GM19324 (cell line): Measurements from ENCODE around the gene TTC33.
A peak's percentile ranks its signal among the peaks of the same experiment; 100 is the strongest.

Experiments used
- ATAC-seq: cut with Tn5 transposase; IDR thresholded peaks from one replicate; pipeline ENCODE4 v1.9.1; 2021; ENCODE audit warnings: mild to moderate bottlenecking, moderate library complexity; ENCODE audit not compliant: unreplicated experiment, low FRiP score

The TTC33 gene

GRCh38 chr5:40622463-40623252 is 133.1 kb downstream of the TTC33 start:
- ATAC-seq = no peak

GRCh38 chr5:40619421-40619820 is 136.3 kb downstream of the TTC33 start:
- no peak for ATAC-seq

GRCh38 chr5:40618926-40619325 is 136.8 kb downstream of the TTC33 start:
- no peak for ATAC-seq

GRCh38 chr5:40616781-40617180 is 139.0 kb downstream of the TTC33 start:
- ATAC-seq = no peak

- no peak for ATAC-seq
Measured at GRCh38 chr5:40615586-40616170, 140.1 kb downstream of the TTC33 start.

- ATAC-seq = no peak
Measured at GRCh38 chr5:40614923-40615585, 140.7 kb downstream of the TTC33 start.

- ATAC-seq = no peak
Measured at GRCh38 chr5:40614466-40614865, 141.3 kb downstream of the TTC33 start.

- ATAC-seq = no peak
Measured at GRCh38 chr5:40607202-40607601, 148.6 kb downstream of the TTC33 start.

GRCh38 chr5:40606077-40606765 is 149.5 kb downstream of the TTC33 start:
- no peak for ATAC-seq

- ATAC-seq = no peak
Measured at GRCh38 chr5:40605295-40605958, 150.3 kb downstream of the TTC33 start.

- ATAC-seq = no peak
Measured at GRCh38 chr5:40603378-40603777, 152.4 kb downstream of the TTC33 start.

- no peak for ATAC-seq
Measured at GRCh38 chr5:40601198-40601868, 154.4 kb downstream of the TTC33 start.

GRCh38 chr5:40600383-40600782 is 155.4 kb downstream of the TTC33 start:
- no peak for ATAC-seq

GRCh38 chr5:40599676-40600075 is 156.1 kb downstream of the TTC33 start:
- no peak for ATAC-seq

GRCh38 chr5:40594811-40595210 is 160.9 kb downstream of the TTC33 start:
- no peak for ATAC-seq

GRCh38 chr5:40591727-40592396 is 163.9 kb downstream of the TTC33 start:
- ATAC-seq = peak; percentile 93

- ATAC-seq = no peak
Measured at GRCh38 chr5:40587376-40587775, 168.4 kb downstream of the TTC33 start.

GRCh38 chr5:40585537-40586267 is 170.1 kb downstream of the TTC33 start:
- no peak for ATAC-seq

GRCh38 chr5:40584054-40584453 is 171.7 kb downstream of the TTC33 start:
- ATAC-seq = no peak
